CD4-positive, alpha-beta T cell treated with Interleukin-21 for 1 hour (primary cell): ENCODE measurements around the gene POLR2A.

ENCODE experiments used
- DNase-seq: peaks from one replicate; pipeline ENCODE4 v3.0.0-alpha.2; 2020

Gene POLR2A

DNA sequence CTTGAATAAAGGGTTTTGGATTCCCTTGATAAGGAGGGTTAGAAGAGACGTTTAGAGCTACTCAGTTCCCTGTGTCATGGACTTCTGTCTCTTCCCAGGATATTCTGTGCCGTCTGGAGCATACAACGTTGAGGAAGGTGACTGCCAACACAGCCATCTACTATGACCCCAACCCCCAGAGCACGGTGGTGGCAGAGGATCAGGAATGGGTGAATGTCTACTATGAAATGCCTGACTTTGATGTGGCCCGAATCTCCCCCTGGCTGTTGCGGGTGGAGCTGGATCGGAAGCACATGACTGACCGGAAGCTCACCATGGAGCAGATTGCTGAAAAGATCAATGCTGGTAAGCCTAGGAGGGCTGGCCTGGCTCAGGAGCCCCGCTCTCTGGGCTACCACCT lies 24.7 kb downstream of the POLR2A start:
- no peak for DNase-seq

DNA sequence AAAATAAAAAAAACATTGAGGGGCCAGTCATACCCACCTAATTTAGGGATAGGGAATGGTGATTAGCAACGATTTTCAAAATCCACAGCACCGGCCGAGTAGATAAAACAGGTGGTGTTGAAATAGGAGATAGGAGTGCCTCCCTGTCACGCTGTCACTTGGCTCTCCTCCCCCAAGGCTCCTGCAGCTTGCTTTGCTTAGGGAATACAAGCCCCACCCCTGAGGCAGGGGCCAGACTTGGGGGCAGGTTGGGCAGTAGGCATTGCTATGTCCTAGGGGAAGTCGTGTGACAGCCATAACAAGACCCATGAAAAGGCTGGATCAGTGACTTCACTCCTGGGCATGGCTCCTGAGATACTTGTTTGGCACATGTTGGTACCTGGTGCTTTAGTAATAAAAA lies 25.8 kb downstream of the POLR2A start:
- no peak for DNase-seq

DNA sequence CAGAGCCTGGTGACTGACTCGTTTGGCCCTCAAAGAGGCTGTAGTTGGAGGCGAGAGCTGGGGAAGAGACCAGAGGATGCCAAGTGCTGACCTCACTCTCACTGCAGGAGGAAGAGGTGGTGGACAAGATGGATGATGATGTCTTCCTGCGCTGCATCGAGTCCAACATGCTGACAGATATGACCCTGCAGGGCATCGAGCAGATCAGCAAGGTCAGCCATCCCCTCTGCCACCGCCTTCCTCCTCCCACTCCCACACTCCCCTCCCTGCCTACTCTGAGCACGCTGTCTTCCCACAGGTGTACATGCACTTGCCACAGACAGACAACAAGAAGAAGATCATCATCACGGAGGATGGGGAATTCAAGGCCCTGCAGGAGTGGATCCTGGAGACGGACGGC lies 26.9 kb downstream of the POLR2A start:
- DNase-seq: no peak

DNA sequence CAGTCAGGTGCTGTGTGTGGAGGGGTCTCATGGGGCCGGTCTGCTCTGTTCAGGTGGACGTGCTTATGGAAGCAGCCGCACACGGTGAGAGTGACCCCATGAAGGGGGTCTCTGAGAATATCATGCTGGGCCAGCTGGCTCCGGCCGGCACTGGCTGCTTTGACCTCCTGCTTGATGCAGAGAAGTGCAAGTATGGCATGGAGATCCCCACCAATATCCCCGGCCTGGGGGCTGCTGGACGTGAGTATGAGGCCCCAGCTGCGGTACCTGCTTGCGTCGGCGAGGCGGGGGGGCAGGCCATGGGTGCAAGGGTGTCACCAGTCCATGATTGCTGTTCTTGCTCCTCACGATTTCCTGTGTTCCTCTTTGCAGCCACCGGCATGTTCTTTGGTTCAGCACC lies 27.9 kb downstream of the POLR2A start:
- no peak for DNase-seq

DNA sequence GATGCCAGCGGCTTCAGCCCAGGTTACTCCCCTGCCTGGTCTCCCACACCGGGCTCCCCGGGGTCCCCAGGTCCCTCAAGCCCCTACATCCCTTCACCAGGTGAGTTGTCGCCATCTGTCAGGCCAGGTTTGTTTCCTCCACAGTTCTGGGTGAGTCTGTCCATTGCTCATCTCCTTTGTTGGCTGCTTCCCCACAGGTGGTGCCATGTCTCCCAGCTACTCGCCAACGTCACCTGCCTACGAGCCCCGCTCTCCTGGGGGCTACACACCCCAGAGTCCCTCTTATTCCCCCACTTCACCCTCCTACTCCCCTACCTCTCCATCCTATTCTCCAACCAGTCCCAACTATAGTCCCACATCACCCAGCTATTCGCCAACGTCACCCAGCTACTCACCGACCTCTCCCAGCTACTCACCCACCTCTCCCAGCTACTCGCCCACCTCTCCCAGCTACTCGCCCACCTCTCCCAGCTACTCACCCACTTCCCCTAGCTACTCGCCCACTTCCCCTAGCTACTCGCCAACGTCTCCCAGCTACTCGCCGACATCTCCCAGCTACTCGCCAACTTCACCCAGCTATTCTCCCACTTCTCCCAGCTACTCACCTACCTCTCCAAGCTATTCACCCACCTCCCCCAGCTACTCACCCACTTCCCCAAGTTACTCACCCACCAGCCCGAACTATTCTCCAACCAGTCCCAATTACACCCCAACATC lies 28.8 kb downstream of the POLR2A start:
- no peak for DNase-seq

GRCh38 chr17:7513850-7514419 lies 29.8 kb downstream of the POLR2A start:
- no peak for DNase-seq

DNA sequence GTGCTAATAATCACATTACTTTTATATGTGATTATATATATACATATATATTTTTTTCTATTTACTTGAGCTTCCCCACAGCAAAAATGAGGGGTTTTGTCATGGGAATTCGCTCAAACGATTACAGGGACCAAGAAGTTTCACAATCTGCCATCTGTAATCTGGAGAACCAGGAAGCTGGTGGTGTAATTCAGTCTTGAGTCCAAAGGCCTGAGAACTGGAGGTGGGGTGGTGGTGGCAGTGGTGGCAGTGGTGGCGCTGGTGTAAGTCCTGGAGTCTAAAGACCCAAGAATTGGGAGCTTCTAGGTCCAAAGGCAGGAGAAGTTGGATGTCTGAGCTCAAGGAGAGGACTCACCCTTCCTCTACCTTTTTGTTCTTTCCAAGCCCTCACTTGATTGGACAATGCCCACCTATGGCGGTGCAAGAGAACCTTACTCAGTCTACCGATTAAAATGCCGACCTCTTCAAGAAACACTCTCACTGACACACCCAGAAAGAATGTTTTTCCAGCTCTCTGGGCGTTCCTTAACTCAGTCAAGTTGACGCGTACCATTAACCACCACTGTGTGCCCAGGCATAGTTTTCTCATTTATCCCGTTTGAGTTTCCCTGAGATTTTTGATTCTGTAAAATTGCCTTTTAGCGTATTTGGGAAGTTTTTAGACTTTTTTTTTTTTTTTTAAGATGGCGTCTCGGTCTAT lies 31.9 kb downstream of the POLR2A start:
- no peak for DNase-seq

DNA sequence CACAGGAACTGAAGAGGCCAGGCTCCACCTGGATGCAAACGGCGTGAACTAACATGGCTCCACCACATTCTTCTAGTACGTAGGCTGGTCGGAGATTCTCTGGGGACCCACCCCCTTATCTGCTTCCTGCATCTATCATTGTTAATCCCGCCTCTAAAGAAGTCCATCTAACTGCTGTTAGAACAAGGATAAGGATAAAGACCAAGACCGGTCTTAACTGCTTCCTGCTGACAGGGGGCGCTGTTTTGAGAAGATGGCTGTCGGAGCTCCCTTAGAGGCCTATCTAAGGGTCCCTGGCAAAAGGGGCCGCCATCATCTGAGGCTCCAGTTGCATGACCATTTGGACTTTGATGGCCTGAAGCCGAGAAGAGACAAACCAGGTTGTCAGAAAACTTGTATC lies 38.9 kb downstream of the POLR2A start:
- DNase-seq: peak; percentile 67

- no peak for DNase-seq
These were observed 44.7 kb downstream of the POLR2A start for GRCh38 chr17:7528842-7529241.

GRCh38 chr17:7530023-7530900 lies 46.1 kb downstream of the POLR2A start:
- DNase-seq: no peak

GRCh38 chr17:7538050-7538449 lies 53.9 kb downstream of the POLR2A start:
- DNase-seq: no peak

DNA sequence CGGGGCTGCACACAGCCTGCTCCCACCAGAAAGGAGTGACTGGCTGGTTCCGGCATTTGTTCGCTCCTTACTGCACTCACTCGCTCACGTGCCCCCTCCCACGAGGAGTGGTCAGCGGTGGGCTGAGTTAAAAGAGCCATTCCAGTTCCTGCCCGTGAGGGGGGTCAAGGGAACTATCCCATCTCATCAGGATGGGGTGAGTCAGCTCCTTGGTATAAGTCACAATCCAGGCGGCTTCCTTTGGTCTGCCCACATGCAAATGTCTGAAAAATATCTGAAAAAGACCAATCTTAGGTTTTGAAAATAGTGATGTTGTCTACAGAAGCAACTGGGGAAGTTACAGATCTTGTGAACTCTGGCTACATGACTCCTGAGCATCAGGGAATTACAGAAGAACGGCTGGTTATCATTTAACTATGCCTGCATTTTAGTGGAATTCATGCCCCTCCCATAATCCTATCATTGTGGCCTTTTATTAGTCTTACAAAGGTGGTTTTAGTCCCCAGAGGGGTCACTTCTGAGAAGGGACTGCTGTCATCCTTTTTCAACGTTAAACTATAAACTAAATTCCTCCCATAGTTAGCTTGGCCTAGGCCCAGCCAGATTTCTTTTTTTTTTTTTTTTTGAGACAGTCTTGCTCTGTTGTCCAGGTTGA lies 54.9 kb downstream of the POLR2A start:
- DNase-seq: no peak

DNA sequence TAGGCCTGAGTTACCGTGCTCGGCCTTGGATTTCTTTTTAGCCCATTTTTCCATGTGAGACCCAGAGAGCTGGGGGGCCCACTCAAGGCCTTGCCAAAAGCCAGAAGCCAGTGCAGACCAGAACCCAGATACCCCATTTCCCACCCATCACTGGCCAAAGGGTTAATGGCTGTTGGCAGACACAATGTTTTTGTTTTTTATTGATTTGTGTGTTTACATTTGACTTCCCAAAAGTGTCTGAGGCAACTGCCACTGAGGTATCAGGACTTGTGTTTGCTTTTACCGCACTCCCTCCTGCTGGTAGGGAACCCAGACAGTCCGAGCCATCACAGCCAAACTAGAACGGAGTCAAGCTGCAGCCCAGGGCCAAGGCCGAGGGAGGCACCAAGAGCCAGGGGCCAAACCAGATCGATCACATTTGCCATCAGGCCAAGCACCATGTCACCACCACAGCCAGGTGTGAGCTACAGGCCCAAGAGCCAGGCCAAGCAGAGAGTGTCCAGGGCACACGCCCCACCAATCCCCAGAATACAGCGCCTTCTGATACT lies 57.0 kb downstream of the POLR2A start:
- no peak for DNase-seq

DNA sequence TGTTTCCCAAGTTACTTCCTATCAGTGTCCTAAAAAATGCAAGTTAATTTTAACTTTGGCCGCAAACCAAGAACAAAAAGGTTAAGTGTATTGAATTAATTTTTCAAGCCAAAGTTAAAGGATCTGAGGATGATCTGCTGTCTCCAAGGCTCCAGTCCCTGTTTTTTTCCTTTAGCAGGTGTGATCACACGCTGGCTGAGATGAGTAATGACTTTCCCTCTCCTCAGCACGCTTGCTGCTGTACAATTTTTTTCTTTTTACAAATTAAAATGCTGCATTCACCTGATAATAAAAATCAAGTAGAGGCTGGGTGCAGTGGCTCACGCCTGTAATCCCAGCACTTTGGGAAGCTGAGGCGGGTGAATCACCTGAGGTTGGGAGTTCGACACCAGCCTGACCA lies 60.7 kb downstream of the POLR2A start:
- DNase-seq: no peak

DNA sequence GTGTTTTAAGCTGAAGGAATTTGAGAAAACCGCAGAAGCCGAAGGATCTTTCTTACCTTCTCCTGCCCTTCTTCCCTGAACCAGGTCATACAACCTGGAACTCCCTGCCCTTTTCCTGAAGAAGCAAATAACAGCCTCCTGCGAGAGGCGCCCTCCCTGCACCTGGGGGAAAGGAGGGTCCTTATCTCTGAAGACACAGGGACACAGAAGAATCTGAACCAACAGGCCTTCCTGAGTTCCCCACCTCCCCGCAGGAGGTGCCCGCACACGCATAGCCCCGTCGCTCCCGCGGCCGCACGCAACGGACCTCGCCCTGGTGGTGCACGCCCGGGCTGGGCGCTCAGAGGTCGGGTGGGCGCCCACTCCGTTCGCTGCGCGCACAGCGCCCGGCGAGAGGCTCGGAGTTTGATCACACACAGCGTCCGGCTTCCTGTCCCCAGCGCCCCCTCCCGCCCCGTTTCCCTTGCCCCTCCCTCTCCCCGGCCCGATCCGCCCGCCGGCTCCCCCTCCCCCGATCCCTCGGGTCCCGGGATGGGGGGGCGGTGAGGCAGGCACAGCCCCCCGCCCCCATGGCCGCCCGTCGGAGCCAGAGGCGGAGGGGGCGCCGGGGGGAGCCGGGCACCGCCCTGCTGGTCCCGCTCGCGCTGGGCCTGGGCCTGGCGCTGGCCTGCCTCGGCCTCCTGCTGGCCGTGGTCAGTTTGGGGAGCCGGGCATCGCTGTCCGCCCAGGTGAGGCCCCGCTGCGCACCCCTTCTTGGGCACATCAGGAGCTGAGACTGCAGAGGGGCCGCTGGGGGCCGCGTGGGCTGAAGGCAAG lies 64.6 kb downstream of the POLR2A start, which contains the start of gene TNFSF12:
Gene TNFSF12 (plus strand): TSS at position 474 of the 816 bp plus-strand sequence. CDS start 96 bp downstream, at position 570.
- peak; percentile 58 for DNase-seq
